A549 (cell line): ENCODE data around the gene CLIC5.

ENCODE experiments used
- CHD2 ChIP-seq: fragments of 150-350 bp; IDR thresholded peaks from 2 replicates; pipeline ENCODE4 v1.6.1; 2014; ENCODE audit warnings: low read length; ENCODE audit not compliant: partially characterized antibody
- CHD4 ChIP-seq: fragments of 200-600 bp; sonication (generic); IDR thresholded peaks from 2 replicates; pipeline ENCODE4 v1.6.1; 2016; ENCODE audit warnings: antibody characterized with exemption, mild to moderate bottlenecking, borderline replicate concordance
- JUN ChIP-seq, 2 experiments: fragments of >200 bp; sonication (Bioruptor Twin); formaldehyde crosslinking; IDR thresholded peaks; 2 replicates in 1 of 2; 3 replicates in 1 of 2; pipeline ENCODE4 v1.6.1; 2016 to 2017
- KDM1A ChIP-seq: fragments of 200-600 bp; sonication (generic); IDR thresholded peaks from 2 replicates; pipeline ENCODE4 v1.6.1; 2016; ENCODE audit warnings: low read depth, mild to moderate bottlenecking
- PHF8 ChIP-seq: fragments of 200-600 bp; sonication (generic); IDR thresholded peaks from 2 replicates; pipeline ENCODE4 v1.6.1; 2016; ENCODE audit warnings: low read depth, mild to moderate bottlenecking, antibody characterized with exemption, moderate library complexity, borderline replicate concordance
- REST ChIP-seq: fragments of 200-600 bp; sonication (generic); IDR thresholded peaks from 2 replicates; pipeline ENCODE4 v1.6.1; 2016; ENCODE audit warnings: antibody characterized with exemption, mild to moderate bottlenecking, moderate library complexity
- TF ChIP-seq, protein P1 (sequence below): fragments of >200 bp; sonication (Bioruptor Twin); formaldehyde crosslinking; IDR thresholded peaks from 3 replicates; pipeline ENCODE4 v1.5.1; 2016
- TF ChIP-seq, protein P2 (sequence below): IDR thresholded peaks from 2 replicates; pipeline ENCODE4 v1.6.1; 2012

- no peak for TF ChIP-seq KDM1A
- TF ChIP-seq, protein P1, sequence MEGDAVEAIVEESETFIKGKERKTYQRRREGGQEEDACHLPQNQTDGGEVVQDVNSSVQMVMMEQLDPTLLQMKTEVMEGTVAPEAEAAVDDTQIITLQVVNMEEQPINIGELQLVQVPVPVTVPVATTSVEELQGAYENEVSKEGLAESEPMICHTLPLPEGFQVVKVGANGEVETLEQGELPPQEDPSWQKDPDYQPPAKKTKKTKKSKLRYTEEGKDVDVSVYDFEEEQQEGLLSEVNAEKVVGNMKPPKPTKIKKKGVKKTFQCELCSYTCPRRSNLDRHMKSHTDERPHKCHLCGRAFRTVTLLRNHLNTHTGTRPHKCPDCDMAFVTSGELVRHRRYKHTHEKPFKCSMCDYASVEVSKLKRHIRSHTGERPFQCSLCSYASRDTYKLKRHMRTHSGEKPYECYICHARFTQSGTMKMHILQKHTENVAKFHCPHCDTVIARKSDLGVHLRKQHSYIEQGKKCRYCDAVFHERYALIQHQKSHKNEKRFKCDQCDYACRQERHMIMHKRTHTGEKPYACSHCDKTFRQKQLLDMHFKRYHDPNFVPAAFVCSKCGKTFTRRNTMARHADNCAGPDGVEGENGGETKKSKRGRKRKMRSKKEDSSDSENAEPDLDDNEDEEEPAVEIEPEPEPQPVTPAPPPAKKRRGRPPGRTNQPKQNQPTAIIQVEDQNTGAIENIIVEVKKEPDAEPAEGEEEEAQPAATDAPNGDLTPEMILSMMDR: no peak
- no peak for TF ChIP-seq JUN (IDR thresholded peaks at IDR 0.05)
- TF ChIP-seq, protein P2, sequence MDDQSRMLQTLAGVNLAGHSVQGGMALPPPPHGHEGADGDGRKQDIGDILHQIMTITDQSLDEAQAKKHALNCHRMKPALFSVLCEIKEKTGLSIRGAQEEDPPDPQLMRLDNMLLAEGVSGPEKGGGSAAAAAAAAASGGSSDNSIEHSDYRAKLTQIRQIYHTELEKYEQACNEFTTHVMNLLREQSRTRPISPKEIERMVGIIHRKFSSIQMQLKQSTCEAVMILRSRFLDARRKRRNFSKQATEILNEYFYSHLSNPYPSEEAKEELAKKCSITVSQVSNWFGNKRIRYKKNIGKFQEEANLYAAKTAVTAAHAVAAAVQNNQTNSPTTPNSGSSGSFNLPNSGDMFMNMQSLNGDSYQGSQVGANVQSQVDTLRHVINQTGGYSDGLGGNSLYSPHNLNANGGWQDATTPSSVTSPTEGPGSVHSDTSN: no peak
- TF ChIP-seq PHF8: no peak
- no peak for TF ChIP-seq CHD4
- no peak for TF ChIP-seq REST
- no peak for TF ChIP-seq CHD2
Measured at GRCh38 chr6:45855642-45856394, 159.8 kb downstream of the CLIC5 start.
